ENCODE measurements around the gene TXNIP. TPM values are rescaled to one million over a fixed set of nuclear protein-coding genes. Genes with fewer than 3 reads are reported as not detected.

TXNIP gene
- total and polyA plus RNA-seq, 3 donors from 2014 or later: 268 to 328 (median 274) TPM

- no peaks in the 10 kb centered on the region for H3K9me3 ChIP-seq
- peak overlapping the region; percentile 95 to 98 for H3K27ac ChIP-seq
- H3K27me3 ChIP-seq: no peaks in the 10 kb centered on the region
- H3K4me3 ChIP-seq: peak overlapping the region; percentile 82 to 91
- H3K36me3 ChIP-seq (ENCODE audit: low read depth, missing control alignments): no peaks in the 10 kb centered on the region
- WGBS, 2 donors: 55 to 70% methylated on average over 10 of the region's 10 CpGs
- intact Hi-C loops (cut with DNase I; ENCODE audit: low total_unique reads): no loop called here
- TF ChIP-seq POLR2A (IDR thresholded peaks at IDR 0.05): no peak
- TF ChIP-seq CTCF (IDR thresholded peaks at IDR 0.05): no peak
- peaks cover 19% of the 10 kb centered on the region for H3K4me1 ChIP-seq
- no peak for DNase-seq
Observed at GRCh38 chr1:145994391-145995120, 1.8 kb downstream of the TXNIP start.

DNA sequence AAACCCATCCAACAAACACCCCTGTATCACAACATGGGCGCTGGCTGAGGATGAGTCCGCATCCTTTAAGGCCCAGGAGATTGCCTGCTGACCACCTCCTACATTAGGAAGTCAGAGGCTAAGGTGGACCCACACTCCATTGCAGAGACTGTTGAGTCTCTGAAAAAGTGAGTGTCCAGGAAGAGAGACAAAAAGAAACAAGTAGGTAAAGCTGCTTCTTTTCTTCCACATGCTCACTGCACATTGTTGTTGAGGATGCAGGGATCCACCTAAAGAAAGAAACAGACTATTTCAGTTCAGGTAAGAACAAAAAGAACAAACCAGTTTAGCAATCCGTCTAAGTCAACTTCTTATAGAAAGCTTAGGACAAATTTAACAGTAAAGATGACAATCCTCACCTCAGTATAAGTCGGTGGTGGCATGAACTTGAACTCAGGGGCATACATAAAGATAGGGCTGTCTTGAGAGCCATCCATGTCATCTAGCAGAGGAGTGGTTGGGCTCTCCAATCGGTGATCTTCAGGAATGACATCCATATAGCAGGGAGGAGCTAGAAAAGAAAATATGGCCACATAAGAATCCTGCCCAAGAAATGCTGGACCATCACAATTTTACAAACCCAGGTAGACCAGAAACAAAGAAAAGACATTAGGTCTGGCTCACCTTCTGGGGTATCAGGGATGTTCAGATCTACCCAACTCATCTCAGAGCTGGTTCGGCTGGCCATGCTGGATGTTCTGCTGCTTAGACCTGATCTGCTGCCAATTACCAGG is 2.6 kb downstream of the TXNIP start:
- no peak for DNase-seq
- no peaks in the 10 kb centered on the region for H3K36me3 ChIP-seq (ENCODE audit: low read depth, missing control alignments)
- peaks cover 12% of the 10 kb centered on the region for H3K4me1 ChIP-seq
- TF ChIP-seq CTCF (IDR thresholded peaks at IDR 0.05): no peak
- no peak for TF ChIP-seq POLR2A (IDR thresholded peaks at IDR 0.05)
- intact Hi-C loops (cut with DNase I; ENCODE audit: low total_unique reads): no loop called here
- peak overlapping the region; percentile 82 to 91 for H3K4me3 ChIP-seq
- no peaks in the 10 kb centered on the region for H3K27me3 ChIP-seq
- peak overlapping the region; percentile 95 to 98 for H3K27ac ChIP-seq
- 67 to 73% methylated on average over 6 of the region's 6 CpGs for WGBS, 2 donors
- no peaks in the 10 kb centered on the region for H3K9me3 ChIP-seq

DNA sequence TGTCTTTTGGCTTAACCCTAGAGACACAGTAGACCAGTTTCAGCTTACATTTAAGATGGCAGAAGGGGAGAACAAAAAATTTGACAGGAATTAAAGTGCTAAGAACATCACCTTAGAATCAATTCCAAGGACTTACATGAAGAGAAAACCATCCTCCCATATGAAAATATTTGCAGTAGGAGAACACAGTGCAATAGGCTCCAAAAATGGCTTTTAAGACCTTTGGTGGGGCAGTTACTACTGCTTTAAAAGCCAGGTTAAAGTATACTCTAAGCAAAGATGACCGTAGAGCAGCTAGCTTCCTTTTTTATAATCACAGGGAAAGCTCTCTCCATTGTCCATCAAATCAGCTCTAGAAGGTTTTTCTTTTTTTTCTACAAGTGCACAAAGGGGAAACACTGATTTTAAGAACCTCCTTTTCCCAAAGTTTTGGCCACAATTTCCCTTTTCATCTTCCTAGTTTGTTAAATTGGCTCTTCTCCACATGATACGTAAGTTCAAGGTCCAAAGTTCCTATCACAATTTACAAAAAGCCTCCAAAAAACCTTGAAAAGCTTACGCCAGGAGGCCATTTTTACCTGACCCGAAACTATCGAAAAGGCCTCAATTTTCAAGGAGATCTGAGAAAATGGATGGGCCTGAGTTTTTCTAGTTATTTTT is 3.3 kb downstream of the TXNIP start:
- H3K4me1 ChIP-seq: peaks cover 6% of the 10 kb centered on the region
- WGBS, 2 donors: 68 to 72% methylated on average over 5 of the region's 5 CpGs

GRCh38 chr1:145992502-145992936 is 3.9 kb downstream of the TXNIP start:
- no peaks in the 10 kb centered on the region for H3K27me3 ChIP-seq
- H3K9me3 ChIP-seq: no peaks in the 10 kb centered on the region
- DNase-seq: no peak
- 88 to 100% methylated on average over 1 of the region's 1 CpG for WGBS, 2 donors
- intact Hi-C loops (cut with DNase I; ENCODE audit: low total_unique reads): no loop called here
- TF ChIP-seq CTCF (IDR thresholded peaks at IDR 0.05) (no peak), POLR2A (IDR thresholded peaks at IDR 0.05) (no peak)
- peaks cover 3% of the 10 kb centered on the region for H3K4me1 ChIP-seq
- peak overlapping the region; percentile 82 to 91 for H3K4me3 ChIP-seq
- no peaks in the 10 kb centered on the region for H3K36me3 ChIP-seq (ENCODE audit: low read depth, missing control alignments)
- peak overlapping the region; percentile 95 to 98 for H3K27ac ChIP-seq

More for the DNA sequence above, 3.3 kb downstream of the TXNIP start:
- intact Hi-C loops (cut with DNase I; ENCODE audit: low total_unique reads): no loop called here
- DNase-seq: no peak
- Histone ChIP-seq H3K36me3 (ENCODE audit: low read depth, missing control alignments) (no peaks in the 10 kb centered on the region), H3K4me3 (peak overlapping the region; percentile 82 to 91), H3K27ac (peak overlapping the region; percentile 95 to 98), H3K27me3 (no peaks in the 10 kb centered on the region), H3K9me3 (no peaks in the 10 kb centered on the region)
- TF ChIP-seq POLR2A (IDR thresholded peaks at IDR 0.05) (no peak), CTCF (IDR thresholded peaks at IDR 0.05) (no peak)
